ENCODE data around the gene DNAH12. TPM values are rescaled to one million over a fixed set of nuclear protein-coding genes. Genes with fewer than 3 reads are reported as not detected.

The DNAH12 gene
- total RNA-seq, 4 donors from 2014 or later: 0.19 to 0.72 (median 0.31) TPM; not detected in 1

- ATAC-seq (ENCODE audit: low FRiP score) (no peak), DNase-seq (ENCODE audit: low spot score) (no peak)
- TF ChIP-seq, protein P1, sequence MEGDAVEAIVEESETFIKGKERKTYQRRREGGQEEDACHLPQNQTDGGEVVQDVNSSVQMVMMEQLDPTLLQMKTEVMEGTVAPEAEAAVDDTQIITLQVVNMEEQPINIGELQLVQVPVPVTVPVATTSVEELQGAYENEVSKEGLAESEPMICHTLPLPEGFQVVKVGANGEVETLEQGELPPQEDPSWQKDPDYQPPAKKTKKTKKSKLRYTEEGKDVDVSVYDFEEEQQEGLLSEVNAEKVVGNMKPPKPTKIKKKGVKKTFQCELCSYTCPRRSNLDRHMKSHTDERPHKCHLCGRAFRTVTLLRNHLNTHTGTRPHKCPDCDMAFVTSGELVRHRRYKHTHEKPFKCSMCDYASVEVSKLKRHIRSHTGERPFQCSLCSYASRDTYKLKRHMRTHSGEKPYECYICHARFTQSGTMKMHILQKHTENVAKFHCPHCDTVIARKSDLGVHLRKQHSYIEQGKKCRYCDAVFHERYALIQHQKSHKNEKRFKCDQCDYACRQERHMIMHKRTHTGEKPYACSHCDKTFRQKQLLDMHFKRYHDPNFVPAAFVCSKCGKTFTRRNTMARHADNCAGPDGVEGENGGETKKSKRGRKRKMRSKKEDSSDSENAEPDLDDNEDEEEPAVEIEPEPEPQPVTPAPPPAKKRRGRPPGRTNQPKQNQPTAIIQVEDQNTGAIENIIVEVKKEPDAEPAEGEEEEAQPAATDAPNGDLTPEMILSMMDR (IDR thresholded peaks at IDR 0.05): no peak
Observed at GRCh38 chr3:57261929-57262328, 282.2 kb downstream of the DNAH12 start.

- ATAC-seq (ENCODE audit: low FRiP score) (no peak), DNase-seq (ENCODE audit: low spot score) (no peak)
- TF ChIP-seq, protein P1 (IDR thresholded peaks at IDR 0.05): no peak
Observed at GRCh38 chr3:57261119-57261518, 283.0 kb downstream of the DNAH12 start.

- TF ChIP-seq, protein P1 (IDR thresholded peaks at IDR 0.05): no peak
- no peak for DNase-seq (ENCODE audit: low spot score)
- no peak for ATAC-seq (ENCODE audit: low FRiP score)
Observed at GRCh38 chr3:57257678-57258077, 286.5 kb downstream of the DNAH12 start.

DNA sequence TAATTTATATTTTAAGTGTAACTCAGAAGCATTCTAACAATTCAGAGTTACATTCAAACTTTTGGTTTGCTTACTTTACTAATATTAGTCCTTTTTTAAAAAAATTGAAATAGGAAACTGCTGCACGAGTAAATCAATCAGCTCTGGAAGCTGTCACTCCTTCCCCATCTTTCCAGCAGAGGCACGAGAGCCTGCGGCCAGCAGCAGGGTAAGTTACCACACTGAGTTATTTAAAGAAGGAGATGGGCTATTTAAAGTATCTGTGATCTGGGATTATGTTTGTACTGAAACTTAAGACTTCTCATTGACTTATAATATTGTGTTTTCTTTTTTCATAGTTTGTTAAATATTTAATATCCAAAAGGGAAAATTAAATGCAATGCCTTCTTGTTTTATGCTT is 287.3 kb downstream of the DNAH12 start:
- ATAC-seq (ENCODE audit: low FRiP score) (no peak), DNase-seq (ENCODE audit: low spot score) (no peak)
- TF ChIP-seq, protein P1 (IDR thresholded peaks at IDR 0.05): no peak

DNA sequence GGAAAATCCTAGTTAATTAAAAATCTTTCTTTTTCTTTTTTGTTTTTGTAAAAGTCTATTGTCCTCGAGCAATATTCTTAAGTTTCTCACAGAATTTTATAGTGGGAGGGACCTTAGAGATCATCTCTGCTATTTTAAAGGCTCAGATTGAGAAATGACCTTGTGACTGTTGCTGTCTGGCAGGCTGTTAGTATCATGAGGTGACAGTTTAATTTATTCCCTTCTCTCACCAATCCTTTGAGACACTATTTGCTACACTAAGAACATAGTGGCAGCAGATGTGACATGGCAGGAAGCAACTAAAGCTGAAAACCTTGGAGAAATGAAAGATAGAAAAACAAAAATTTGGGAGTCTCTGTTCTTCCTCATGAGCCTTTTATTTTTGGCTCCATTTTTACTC is 291.7 kb downstream of the DNAH12 start:
- DNase-seq (ENCODE audit: low spot score) (no peak), ATAC-seq (ENCODE audit: low FRiP score) (no peak)
- TF ChIP-seq, protein P1 (IDR thresholded peaks at IDR 0.05): no peak

- ATAC-seq (ENCODE audit: low FRiP score) (no peak), DNase-seq (ENCODE audit: low spot score) (no peak)
- TF ChIP-seq, protein P1 (IDR thresholded peaks at IDR 0.05): no peak
Observed at GRCh38 chr3:57244946-57245345, 299.2 kb downstream of the DNAH12 start.

Small RNAs within 50 kb of the gene (small RNA-seq; reads per million reads assigned to genes)
- not detected for gene RF00019
- gene RNU6-108P: not detected
- not detected for gene RNU6-1181P
- gene RNU6-483P: not detected

Other genes starting within 250 kb of the DNAH12 start
- 10 to 100 TPM; 14.8 to 61.2 (median 21.4) TPM for gene PDE12, start 11.9 kb upstream of the DNAH12 start, total RNA-seq
- 100 to 1,000 TPM in 3 of 4 donors, 10 to 100 TPM in 1; 92.4 to 209 (median 136) TPM for gene ARF4, start 53.0 kb upstream of the DNAH12 start, total RNA-seq
- 10 to 100 TPM; 20.8 to 62.7 (median 21.8) TPM for gene DENND6A, start 148.7 kb upstream of the DNAH12 start, total RNA-seq
- 10 to 100 TPM; 42.7 to 72.7 (median 47.1) TPM for gene SLMAP, start 212.0 kb upstream of the DNAH12 start, total RNA-seq